Globus pallidus (tissue), 1 donor: ENCODE results near the gene CNDP1.

Experiments used
- DNase-seq: peaks from one replicate; pipeline ENCODE4 v3.0.0-alpha.2; 2015; ENCODE audit warnings: low spot score

The CNDP1 gene

GRCh38 chr18:74587441-74587840 lies 53.1 kb downstream of the CNDP1 start:
- DNase-seq, result no peak

DNA sequence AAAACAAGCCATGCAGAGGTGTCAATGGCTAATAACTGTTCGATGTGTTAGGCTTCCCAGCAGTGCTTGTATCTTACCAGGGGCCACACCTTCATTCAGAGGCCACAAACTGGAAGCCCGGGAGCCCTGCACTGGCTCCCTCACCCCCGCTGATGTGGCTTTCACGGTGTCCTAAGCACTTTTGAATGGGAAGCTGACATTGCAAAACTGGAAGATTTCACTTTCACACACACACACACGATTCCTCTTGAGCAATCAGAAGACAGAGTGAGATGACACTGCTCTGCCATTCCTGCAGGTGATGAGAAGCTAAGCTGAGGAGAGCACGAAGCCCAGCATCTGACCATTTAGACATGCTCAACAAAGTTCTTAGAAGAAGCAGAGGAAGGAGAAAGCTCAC lies 54.7 kb downstream of the CNDP1 start:
- no peak for DNase-seq

DNA sequence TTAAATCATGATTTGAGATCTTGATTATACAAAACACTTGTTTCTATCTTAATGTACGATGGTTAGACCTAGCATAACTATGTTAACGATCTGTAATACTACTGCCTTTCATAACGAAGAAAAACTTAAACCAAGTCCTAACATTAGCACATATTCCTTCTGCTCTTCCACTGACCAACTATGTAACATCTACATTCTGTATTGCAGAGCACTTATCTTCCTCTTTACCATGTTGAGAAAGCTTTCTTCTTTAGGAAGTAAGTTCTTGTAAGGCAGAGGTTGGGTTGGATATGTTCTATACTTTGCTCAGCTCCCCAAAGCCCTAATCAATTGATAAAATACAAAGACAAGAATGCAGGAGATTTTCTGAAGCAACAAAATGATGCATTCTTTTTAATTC lies 55.5 kb downstream of the CNDP1 start:
- DNase-seq, result no peak

GRCh38 chr18:74590671-74591070 lies 56.4 kb downstream of the CNDP1 start:
- no peak for DNase-seq

GRCh38 chr18:74595431-74595830 lies 61.1 kb downstream of the CNDP1 start:
- DNase-seq, result no peak

- no peak for DNase-seq
Observed at GRCh38 chr18:74597034-74597661, 62.8 kb downstream of the CNDP1 start.

DNA sequence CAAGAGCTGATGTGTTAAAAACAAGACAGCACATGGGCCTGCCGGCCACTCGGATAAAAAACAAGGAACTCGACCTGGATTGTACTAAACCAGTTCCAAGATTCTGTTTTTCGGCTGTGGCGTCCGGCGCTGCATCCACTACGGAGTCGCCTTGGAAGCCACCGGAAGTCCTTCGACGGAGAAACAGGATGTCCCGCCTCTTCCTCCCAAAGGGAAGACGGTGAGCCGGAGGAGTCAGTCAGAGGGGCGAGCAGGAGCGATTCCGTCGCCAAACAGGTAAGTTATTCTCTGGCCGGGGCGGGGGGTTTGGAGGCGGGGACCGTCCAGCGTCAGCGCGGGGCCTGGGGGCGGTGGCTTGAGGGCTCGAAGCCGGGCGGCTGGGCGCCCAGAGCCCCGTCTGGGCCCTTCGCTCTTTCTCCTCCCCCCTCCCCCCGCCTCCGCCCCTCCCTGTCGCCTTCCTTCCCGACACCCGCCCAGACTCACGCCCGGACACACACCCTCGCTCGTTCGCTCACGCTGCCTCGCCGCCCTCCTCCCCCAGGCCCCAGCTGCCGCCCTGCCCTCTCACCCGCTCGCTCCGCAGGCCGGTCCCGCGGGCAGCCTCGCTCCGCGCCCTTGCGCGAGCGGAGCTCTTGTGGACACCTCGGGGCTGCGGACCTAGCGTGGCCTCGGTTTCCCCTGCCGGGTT lies 63.5 kb downstream of the CNDP1 start, which contains the start of gene ZNF407:
Gene ZNF407, plus strand, starts transcription at position 209 of the 688 bp plus-strand sequence. CDS start 33,150 bp downstream, outside the sequence.
- DNase-seq, result peak; percentile 87

- peak; percentile 16 for DNase-seq
Observed at GRCh38 chr18:74598350-74599001, 64.2 kb downstream of the CNDP1 start.

DNA sequence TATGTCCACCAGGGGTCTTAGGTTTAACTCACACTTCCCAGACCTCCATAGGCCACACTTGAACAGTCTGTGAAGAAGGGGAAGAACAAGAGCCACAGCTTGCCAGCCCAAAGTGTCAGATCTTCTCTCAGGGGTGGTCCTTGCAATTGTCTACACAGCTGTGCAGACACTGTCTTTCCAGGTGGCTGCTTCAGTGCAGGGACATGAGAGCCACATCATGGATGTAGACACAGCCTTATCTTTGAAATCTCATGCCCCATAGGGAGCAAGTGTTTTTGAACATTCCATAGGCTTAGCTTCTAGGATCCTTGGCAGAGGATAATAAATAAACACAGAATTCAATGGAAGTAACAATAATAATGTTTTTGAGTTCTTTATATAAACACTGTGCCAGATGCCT lies 70.1 kb downstream of the CNDP1 start:
- DNase-seq, result no peak

GRCh38 chr18:74604774-74605173 lies 70.5 kb downstream of the CNDP1 start:
- DNase-seq, result no peak

- no peak for DNase-seq
Observed at GRCh38 chr18:74608681-74609080, 74.4 kb downstream of the CNDP1 start.

DNA sequence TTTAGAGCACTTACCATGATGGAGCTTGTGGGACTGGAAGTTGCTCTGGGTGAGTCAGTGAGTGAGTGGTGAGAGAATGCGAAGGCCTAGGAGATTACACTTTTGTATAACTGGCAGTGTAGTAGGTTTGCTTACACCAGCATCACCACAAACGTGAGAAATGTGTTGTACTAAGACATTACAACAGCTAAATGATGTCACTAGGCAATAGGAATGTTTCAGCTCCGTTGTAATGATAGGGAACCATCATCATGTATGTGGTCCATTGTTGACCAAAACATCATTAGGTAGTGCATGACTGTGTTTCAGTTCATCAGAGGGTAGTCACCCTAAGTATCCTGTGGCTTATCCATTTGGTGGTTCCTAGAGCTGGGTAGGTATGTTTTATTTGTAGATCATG lies 75.2 kb downstream of the CNDP1 start:
- no peak for DNase-seq

DNA sequence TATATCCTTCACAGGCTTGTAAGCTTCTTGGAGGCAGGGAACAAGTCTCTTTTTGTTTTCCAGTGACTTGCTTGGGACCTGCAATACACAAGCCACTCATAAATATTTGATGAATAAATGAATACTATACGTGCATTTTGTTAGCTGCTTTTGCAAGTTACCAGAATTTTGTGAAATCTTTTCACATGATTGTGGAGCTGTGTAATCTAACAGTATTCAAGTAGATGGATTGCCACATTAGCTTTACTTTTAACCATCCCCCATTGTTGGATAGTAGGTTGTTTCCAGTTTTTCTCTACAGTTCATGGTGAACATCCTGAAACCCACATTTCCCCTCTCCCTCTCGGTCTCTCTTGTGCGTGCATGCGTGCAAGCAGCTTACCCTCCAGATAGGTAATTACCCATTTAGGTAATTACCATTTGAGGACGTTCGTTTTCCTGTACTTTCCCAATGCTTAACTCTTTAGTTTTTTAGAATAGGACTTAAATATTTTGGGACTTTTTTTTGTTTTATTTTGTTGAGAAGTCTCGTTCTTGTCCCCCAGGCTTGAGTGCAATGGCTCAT lies 75.8 kb downstream of the CNDP1 start:
- DNase-seq, result no peak

- no peak for DNase-seq
Observed at GRCh38 chr18:74610860-74611259, 76.6 kb downstream of the CNDP1 start.

DNA sequence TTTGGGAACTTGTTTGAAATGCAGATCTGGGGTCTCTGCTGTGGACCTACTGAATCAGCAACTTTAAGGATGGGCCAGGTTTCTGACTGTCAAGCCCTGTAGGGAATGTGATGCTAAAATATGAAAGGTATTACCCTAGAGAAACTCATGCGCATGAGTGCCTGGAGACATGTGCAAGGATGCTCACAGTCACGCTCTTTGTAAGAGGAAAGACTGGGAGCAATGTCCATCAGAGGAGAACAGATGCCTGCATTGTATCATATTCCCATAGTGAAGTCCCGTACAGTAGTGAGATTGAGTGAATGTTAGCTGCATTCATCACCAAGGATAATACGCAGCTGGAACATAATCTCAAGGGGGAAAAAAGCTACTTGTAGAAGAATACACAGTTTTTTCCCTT lies 77.5 kb downstream of the CNDP1 start:
- DNase-seq, result peak; percentile 69

DNA sequence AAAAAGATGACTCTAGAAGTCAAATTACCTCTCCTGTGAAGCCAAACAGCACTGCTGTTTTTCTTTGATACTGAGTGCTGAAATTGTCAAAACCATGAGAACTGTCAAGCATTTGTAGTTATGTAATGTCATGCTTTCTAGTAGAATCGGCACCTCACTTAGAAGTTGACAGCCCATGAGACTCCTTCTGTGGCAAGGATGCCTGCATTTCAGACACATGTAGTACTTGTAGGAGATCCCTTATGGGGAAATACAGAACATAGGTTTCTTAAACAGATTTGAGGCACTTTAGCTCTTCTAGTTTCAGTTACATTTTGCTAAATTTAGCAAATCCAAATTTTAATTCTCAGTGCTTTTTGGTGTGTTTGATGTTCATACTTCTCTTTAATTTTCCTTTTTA lies 79.1 kb downstream of the CNDP1 start:
- DNase-seq, result no peak

- DNase-seq, result no peak
Observed at GRCh38 chr18:74616494-74616893, 82.2 kb downstream of the CNDP1 start.

GRCh38 chr18:74617486-74617885 lies 83.2 kb downstream of the CNDP1 start:
- no peak for DNase-seq

DNA sequence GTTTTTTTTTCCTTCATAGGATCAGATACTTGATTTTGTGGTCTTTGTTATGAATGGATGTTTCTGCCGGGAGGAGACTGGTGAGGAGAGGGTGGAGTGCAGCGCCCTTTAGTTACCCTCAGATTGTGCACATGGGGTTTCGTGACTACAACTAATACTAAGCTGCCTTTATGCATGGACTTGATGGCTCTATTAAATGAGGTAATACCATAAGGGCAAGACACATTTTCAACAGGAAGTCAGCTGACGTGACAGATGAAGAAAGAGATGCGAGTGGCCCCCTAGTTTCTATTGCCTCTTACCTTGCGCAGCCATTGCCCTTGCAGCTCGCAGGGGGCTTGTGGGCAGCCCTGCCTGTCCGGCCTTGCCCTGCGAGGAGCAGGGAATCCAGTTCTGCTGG lies 87.8 kb downstream of the CNDP1 start:
- no peak for DNase-seq

- DNase-seq, result no peak
Observed at GRCh38 chr18:74623047-74623816, 88.9 kb downstream of the CNDP1 start.

GRCh38 chr18:74624466-74624865 lies 90.2 kb downstream of the CNDP1 start:
- DNase-seq, result no peak

GRCh38 chr18:74625157-74625556 lies 90.9 kb downstream of the CNDP1 start:
- DNase-seq, result no peak
